ENCODE data around the gene GUCY1A1. TPM values are rescaled to one million over a fixed set of nuclear protein-coding genes. Genes with fewer than 3 reads are reported as not detected.

GUCY1A1 gene, protein sequence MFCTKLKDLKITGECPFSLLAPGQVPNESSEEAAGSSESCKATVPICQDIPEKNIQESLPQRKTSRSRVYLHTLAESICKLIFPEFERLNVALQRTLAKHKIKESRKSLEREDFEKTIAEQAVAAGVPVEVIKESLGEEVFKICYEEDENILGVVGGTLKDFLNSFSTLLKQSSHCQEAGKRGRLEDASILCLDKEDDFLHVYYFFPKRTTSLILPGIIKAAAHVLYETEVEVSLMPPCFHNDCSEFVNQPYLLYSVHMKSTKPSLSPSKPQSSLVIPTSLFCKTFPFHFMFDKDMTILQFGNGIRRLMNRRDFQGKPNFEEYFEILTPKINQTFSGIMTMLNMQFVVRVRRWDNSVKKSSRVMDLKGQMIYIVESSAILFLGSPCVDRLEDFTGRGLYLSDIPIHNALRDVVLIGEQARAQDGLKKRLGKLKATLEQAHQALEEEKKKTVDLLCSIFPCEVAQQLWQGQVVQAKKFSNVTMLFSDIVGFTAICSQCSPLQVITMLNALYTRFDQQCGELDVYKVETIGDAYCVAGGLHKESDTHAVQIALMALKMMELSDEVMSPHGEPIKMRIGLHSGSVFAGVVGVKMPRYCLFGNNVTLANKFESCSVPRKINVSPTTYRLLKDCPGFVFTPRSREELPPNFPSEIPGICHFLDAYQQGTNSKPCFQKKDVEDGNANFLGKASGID
- total RNA-seq (2014; rRNA removed; shearing (Covaris generic)), result not detected in 2 replicates
- polyA plus RNA-seq (2016; fragmentation: Nextera tagmentation; extraction: Ambion mirVana), result 0.05 TPM in 1 of 2 replicates, not detected in the other

GRCh38 chr4:155666344-155667221 lies at the start of gene GUCY1A1:
TSS of gene GUCY1A1 (plus strand) at chr4:155666848. CDS start at chr4:155696868, 30,020 bp downstream.
- TF ChIP-seq EZH2 (IDR thresholded peaks at IDR 0.05; ENCODE audit: insufficient read depth, poor library complexity, severe bottlenecking) (no peak), EZH2phosphoT487 (IDR thresholded peaks at IDR 0.05; ENCODE audit: insufficient read depth, low read depth) (no peak)
- Histone ChIP-seq H3K4me2 (ENCODE audit: unreplicated experiment) (peak within 1 kb of the TSS; percentile 90), H3K79me2 (ENCODE audit: insufficient read depth) (no peaks in the 10 kb centered on the region), H3K9ac (no peak within 1 kb of the TSS), H3K36me3 (ENCODE audit: low read depth) (no peaks in the 10 kb centered on the region), H3F3A (ENCODE audit: insufficient read depth) (no peaks in the 10 kb centered on the region), H2AFZ (peak within 1 kb of the TSS; percentile 75), H4K20me1 (ENCODE audit: insufficient read depth) (no peaks in the 10 kb centered on the region), H3K27ac (no peak within 1 kb of the TSS), H3K27me3 (replicated peaks; ENCODE audit: insufficient read depth) (peaks cover 49% of the 10 kb centered on the region), H3K4me1 (ENCODE audit: insufficient read depth) (0 out of 2 replicates have a peak, but pooled peaks cover 3% of the 10 kb centered on the region), H3K4me3 (peak within 1 kb of the TSS; percentile 67), H3K9me2 (ENCODE audit: insufficient read depth) (no peaks in the 10 kb centered on the region), H3K9me3 (ENCODE audit: low read depth) (no peaks in the 10 kb centered on the region)
- in situ Hi-C loops (cut with MboI), result no loop called here
- WGBS, 2 experiments (ENCODE audit: low coverage in 1 of 2, low lambda C conversion rate in 2 of 2, missing lambda C conversion rate in 2 of 2), result 15% methylated on average over 25 of the region's 25 CpGs
- DNase-seq, result no peak

DNA sequence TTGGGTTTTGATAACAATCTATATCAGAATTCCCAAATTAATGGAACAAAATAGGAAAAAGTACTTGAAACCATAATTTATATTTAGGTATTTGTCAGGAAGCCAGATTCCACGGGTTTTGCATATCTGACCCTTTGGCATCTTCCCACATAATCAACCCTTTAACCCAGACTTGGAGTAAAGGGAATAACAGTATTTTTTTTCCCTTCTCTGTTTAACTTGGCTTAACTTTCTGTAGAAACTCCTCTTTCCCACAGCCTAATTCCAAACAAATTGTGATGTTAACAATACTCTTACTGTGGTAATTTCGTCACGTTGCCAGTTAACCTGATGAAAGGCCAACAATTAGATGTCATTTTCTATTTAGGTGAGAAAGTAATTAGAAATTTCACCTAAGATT lies 49.4 kb upstream of the GUCY1A1 start:
- Histone ChIP-seq H3K4me3 (no peak overlapping the region), H3K9me3 (ENCODE audit: low read depth) (no peaks in the 10 kb centered on the region), H3K9me2 (ENCODE audit: insufficient read depth) (no peaks in the 10 kb centered on the region), H3K4me2 (ENCODE audit: unreplicated experiment) (no peak overlapping the region), H3K79me2 (ENCODE audit: insufficient read depth) (no peaks in the 10 kb centered on the region), H3K36me3 (ENCODE audit: low read depth) (no peaks in the 10 kb centered on the region), H3F3A (ENCODE audit: insufficient read depth) (no peaks in the 10 kb centered on the region; the same call in 1 of the 2 replicates), H4K20me1 (ENCODE audit: insufficient read depth) (no peaks in the 10 kb centered on the region), H3K4me1 (ENCODE audit: insufficient read depth) (no peaks in the 10 kb centered on the region), H3K27me3 (replicated peaks; ENCODE audit: insufficient read depth) (no peaks in the 10 kb centered on the region), H2AFZ (no peak overlapping the region), H3K9ac (no peak overlapping the region), H3K27ac (no peak overlapping the region)
- no peak for DNase-seq
- in situ Hi-C loops (cut with MboI), result no loop called here
- TF ChIP-seq EZH2phosphoT487 (IDR thresholded peaks at IDR 0.05; ENCODE audit: insufficient read depth, low read depth) (no peak), EZH2 (IDR thresholded peaks at IDR 0.05; ENCODE audit: insufficient read depth, poor library complexity, severe bottlenecking) (no peak)
- WGBS, 2 experiments (ENCODE audit: low coverage in 1 of 2, low lambda C conversion rate in 2 of 2, missing lambda C conversion rate in 2 of 2), result 38 to 39% methylated on average over 3 of the region's 3 CpGs

DNA sequence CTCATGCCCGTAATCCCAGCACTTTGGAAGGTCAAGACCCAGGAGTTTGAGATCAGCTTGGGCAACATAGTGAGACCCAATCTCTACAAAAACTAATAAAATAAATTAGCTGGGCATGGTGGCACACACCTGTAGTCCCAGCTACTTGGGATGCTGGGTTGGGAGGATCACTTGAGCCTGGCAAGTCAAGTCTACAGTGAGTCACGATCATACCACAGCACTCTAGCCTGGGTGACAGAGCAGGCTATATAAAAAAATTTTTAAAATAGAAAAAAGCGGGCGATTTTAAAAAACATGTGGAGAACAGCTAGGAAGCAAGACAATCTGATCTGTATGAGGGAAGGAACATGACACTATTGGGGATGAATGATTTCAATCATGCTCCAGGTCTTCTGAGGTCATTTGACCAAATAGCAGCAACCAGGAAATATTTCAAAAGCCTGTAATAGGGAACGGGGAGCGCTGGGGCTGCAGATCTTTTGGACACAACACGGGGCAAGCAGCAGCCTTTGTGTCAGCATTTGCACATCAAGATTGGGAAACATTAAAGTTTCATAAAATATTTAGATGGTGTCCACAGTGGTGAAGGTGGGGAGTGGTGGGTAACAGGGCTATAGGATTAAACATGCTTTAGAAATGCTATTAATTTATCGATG lies 48.3 kb upstream of the GUCY1A1 start:
- H3K4me1 ChIP-seq (ENCODE audit: insufficient read depth), result no peaks in the 10 kb centered on the region
- in situ Hi-C loops (cut with MboI), result no loop called here
- H3K9me3 ChIP-seq (ENCODE audit: low read depth), result no peaks in the 10 kb centered on the region
- H3K9ac ChIP-seq, result no peak overlapping the region
- TF ChIP-seq EZH2phosphoT487 (IDR thresholded peaks at IDR 0.05; ENCODE audit: insufficient read depth, low read depth) (no peak), EZH2 (IDR thresholded peaks at IDR 0.05; ENCODE audit: insufficient read depth, poor library complexity, severe bottlenecking) (no peak)
- 52 to 61% methylated on average over 8 of the region's 8 CpGs for WGBS, 2 experiments (ENCODE audit: low coverage in 1 of 2, low lambda C conversion rate in 2 of 2, missing lambda C conversion rate in 2 of 2)
- no peak overlapping the region for H3K4me3 ChIP-seq
- no peaks in the 10 kb centered on the region for H3K79me2 ChIP-seq (ENCODE audit: insufficient read depth)
- no peaks in the 10 kb centered on the region; the same call in 1 of the 2 replicates for H3F3A ChIP-seq (ENCODE audit: insufficient read depth)
- DNase-seq, result no peak
- H3K27me3 ChIP-seq (replicated peaks; ENCODE audit: insufficient read depth), result no peaks in the 10 kb centered on the region
- H3K9me2 ChIP-seq (ENCODE audit: insufficient read depth), result no peaks in the 10 kb centered on the region
- H3K27ac ChIP-seq, result no peak overlapping the region
- H3K4me2 ChIP-seq (ENCODE audit: unreplicated experiment), result no peak overlapping the region
- no peak overlapping the region for H2AFZ ChIP-seq
- H4K20me1 ChIP-seq (ENCODE audit: insufficient read depth), result no peaks in the 10 kb centered on the region
- H3K36me3 ChIP-seq (ENCODE audit: low read depth), result no peaks in the 10 kb centered on the region

Data from GM23248 (cell line).